AG09319 (cell line): Measurements from ENCODE around the gene SLC7A4.

Experiments
- DNase-seq: peaks from one replicate; pipeline ENCODE4 v3.0.0-alpha.2; 2010; ENCODE audit warnings: low read depth; ENCODE audit errors: extremely low read depth
- TF ChIP-seq, protein P1 (sequence below): IDR thresholded peaks from 2 replicates; pipeline ENCODE4 v1.5.1; 2011; ENCODE audit warnings: low read depth, mild to moderate bottlenecking, inconsistent platforms, low read length, moderate library complexity

The SLC7A4 gene

DNA sequence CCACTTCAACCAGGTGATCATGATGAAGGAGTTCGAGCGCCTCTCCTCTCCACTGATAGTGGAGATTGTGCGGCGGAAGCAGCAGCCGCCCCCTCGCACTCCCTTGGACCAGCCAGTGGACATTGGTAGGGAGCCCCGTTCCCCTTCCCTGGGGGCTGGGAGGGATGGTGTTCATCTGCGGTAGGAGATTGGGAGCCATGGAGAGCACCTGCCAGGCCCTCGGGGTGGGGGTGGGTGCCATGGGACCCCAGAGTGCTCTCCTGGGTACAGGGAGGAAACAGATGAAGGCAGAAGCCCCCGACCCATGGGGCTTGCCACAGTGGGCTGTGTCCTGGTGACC lies 37.5 kb downstream of the SLC7A4 start:
- DNase-seq = no peak
- TF ChIP-seq, protein P1, sequence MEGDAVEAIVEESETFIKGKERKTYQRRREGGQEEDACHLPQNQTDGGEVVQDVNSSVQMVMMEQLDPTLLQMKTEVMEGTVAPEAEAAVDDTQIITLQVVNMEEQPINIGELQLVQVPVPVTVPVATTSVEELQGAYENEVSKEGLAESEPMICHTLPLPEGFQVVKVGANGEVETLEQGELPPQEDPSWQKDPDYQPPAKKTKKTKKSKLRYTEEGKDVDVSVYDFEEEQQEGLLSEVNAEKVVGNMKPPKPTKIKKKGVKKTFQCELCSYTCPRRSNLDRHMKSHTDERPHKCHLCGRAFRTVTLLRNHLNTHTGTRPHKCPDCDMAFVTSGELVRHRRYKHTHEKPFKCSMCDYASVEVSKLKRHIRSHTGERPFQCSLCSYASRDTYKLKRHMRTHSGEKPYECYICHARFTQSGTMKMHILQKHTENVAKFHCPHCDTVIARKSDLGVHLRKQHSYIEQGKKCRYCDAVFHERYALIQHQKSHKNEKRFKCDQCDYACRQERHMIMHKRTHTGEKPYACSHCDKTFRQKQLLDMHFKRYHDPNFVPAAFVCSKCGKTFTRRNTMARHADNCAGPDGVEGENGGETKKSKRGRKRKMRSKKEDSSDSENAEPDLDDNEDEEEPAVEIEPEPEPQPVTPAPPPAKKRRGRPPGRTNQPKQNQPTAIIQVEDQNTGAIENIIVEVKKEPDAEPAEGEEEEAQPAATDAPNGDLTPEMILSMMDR = no peak

DNA sequence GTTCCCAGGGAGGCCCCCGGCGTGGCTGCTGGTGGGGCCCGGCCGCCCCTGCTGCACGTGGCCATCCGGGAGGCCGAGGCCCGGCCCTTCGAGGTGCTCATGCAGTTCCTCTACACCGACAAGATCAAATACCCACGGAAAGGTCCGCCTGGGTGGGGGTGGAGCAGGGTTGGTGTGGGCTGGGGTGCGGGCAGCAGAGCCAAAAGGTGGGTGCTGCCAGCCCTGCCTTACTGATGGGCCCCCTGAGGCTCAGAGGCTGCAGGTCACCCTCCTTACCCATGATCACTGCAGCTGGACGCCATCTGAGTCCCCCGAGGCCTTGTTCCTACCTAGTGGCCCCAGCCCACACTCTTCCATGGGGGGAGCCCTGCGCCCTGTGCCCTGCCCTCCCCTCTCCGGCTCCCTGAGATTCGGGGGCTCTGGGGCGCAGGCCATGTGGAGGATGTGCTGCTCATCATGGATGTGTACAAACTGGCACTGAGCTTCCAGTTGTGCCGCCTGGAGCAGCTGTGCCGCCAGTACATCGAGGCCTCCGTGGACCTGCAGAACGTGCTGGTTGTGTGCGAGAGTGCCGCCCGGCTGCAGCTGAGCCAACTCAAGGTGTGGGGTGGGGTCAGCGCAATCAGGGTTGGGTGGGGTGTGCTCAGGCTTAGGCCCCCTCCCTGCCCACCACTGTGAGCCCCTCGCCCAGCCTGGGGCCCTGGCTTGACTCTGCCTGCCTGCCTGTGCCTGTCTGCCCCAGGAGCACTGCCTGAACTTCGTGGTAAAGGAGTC lies 38.0 kb downstream of the SLC7A4 start:
- DNase-seq = no peak
- TF ChIP-seq, protein P1 = no peak

DNA sequence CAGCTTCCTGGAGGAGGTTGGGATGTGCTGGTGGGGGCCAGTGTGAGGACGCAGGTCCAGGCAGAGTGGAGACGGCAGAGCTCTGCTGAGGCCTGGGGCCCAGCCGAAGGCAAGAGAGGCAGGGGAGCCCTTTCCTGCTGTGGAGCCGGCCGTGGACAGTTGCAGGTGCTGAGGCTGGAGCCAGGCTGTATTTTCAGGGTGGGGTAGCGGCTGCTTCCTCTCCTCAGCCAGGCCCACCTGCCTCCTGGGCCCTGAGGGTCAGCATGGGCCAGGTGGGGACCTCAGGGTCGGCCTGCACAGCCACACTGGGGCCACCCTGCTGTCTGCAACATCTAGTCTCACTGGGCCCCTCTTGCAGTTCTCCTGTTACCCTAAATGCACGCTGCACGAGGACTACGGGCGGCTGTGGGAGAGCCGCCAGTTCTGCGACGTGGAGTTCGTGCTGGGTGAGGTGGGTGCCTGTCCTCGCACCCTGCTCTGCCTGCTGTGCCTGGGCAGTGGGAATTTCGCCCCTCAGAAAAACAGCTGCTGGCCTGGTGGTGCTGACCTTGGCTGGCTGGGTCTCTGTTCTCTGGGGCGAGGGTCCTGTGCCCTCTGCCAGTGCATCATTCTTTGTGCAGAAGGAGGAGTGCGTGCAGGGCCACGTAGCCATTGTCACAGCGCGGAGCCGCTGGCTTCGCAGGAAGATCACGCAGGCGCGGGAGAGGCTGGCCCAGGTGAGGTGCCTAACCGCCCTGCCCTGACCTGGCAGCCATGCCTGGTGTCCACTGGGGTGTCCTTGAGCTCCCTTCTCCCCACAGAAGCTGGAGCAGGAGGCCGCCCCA lies 38.8 kb downstream of the SLC7A4 start:
- DNase-seq = no peak
- TF ChIP-seq, protein P1 = no peak

DNA sequence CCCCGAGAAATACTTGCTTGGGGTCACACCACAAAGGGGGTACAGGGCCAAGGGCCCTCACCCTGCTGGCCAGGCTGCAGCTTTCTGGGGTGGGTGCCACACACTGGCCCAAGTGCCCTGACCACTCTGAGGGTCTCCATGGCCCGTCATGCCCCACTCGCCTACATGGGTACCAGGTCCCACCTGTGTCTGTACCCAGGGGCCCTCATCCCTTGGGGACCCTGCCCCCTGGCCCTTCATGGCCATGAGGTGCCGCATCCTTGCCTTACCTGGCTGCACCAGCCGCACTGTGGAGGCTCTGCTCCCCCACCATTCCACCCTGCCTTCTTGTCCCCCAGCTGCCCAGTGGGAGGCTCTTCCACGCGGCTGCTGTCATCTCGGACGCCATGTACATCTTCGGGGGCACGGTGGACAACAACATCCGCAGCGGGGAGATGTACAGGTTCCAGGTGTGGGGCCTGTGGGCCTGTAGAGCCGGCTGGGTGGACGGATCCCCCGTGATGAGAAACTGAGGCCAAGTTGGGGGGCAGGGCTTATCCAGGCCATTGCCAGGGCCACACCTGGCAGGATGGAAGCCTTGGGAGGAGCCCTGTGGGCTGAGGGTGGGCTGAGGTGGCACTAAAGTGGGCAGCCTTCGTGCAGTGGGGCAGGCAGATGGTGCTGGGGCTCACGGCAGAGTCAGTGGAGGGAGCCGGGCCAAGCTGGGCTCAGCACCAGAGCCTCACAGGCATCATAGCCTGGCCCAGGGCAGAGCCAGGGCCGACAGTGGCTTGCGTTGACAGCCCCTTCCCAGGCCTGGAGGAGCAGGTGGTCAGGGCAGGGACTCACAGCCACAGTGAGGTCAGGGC lies 39.7 kb downstream of the SLC7A4 start:
- TF ChIP-seq, protein P1 = no peak
- no peak for DNase-seq

DNA sequence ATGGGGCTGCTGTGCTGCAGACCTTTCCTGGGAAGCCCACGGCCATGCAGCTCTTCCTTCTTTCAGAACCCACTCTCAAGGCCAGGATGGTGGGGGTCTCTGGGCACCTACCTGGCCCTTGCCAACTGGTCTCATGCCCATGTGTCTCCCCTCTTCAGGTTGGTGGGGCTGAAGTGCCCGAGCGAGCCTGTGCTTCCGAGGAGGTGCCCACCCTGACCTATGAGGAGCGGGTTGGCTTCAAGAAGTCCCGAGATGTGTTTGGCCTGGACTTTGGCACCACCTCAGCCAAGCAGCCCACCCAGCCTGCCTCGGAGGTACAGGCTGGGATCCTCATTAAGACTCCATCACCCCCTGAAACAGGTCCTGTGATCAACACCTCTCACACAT lies 40.3 kb downstream of the SLC7A4 start:
- DNase-seq = no peak
- TF ChIP-seq, protein P1 = no peak

DNA sequence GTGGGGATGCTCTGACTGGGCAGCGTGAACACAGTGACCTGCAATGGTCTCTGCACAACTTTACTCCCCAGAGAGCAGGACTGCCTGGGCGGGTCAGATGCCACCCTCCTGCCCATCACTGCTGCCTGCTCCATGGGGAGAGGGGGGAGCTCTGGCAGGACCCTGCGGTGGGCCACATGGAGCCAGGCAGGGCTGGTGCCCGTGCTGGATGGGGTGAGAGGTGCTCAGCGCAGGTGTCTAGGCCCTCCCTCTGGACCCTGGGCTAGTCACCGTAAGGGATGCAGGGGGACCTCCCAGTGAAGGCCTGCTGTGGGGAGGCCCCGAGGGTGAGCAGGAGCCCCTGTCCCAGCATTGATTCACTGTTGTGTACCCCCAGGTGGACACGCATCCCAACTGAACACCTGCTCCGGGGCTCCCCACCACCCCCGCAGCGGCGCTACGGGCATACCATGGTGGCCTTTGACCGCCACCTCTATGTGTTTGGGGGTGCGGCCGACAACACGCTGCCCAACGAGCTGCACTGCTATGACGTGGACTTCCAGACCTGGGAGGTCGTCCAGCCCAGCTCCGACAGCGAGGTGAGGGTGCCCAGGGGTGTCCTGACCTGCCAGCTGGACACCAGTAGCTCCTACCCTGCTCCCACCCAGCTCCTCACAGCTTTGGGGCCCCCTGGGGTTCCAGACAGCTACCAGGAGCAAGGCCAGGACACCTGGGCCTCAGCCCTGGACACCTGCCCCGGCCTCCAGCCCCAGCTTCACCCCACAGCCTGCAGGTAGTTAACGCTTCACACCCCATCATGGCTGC lies 40.9 kb downstream of the SLC7A4 start:
- DNase-seq = no peak
- TF ChIP-seq, protein P1 = no peak
